NCI-H524 (cell line): ENCODE results near the gene RABGAP1L.
A peak's percentile ranks its signal among the peaks of the same experiment; 100 is the strongest.
"Not testable (repeated sequence)": the region's sequence is repeated elsewhere in the genome, so short reads cannot be mapped to it uniquely, and the experiment has no call there.

ENCODE experiments used
- DNase-seq, 2 experiments: peaks; one replicate each; lab custom pipeline; 2025; lab: John Stamatoyannopoulos, UW

RABGAP1L gene

GRCh38 chr1:174447866-174448530 is 288.7 kb downstream of the RABGAP1L start, which contains the start of gene GPR52:
GPR52 (plus strand) TSS chr1:174447964; CDS start chr1:174448112, 148 bp downstream.
- DNase-seq = no peak

GRCh38 chr1:174448531-174448883 is 289.2 kb downstream of the RABGAP1L start:
- DNase-seq = no peak

- no peak for DNase-seq
These were observed 289.7 kb downstream of the RABGAP1L start for GRCh38 chr1:174448974-174449373.

- no peak for DNase-seq
These were observed 292.1 kb downstream of the RABGAP1L start for GRCh38 chr1:174451408-174451807.

GRCh38 chr1:174465855-174466254 is 306.5 kb downstream of the RABGAP1L start:
- no peak for DNase-seq

- no peak for DNase-seq
These were observed 307.3 kb downstream of the RABGAP1L start for GRCh38 chr1:174466607-174467006.

- DNase-seq = no peak
These were observed 309.7 kb downstream of the RABGAP1L start for GRCh38 chr1:174469052-174469451.

- DNase-seq = no peak
These were observed 310.4 kb downstream of the RABGAP1L start for GRCh38 chr1:174469687-174470086.

- DNase-seq = no peak
These were observed 320.0 kb downstream of the RABGAP1L start for GRCh38 chr1:174479281-174479680.

- peak in 1 of 2 experiments; percentile 48 for DNase-seq
These were observed 321.0 kb downstream of the RABGAP1L start for GRCh38 chr1:174480324-174480723.

GRCh38 chr1:174491606-174492005 is 332.3 kb downstream of the RABGAP1L start:
- DNase-seq = peak; percentile 66 to 92

GRCh38 chr1:174497478-174497877 is 338.2 kb downstream of the RABGAP1L start:
- no peak for DNase-seq

GRCh38 chr1:174516755-174517154 is 357.4 kb downstream of the RABGAP1L start:
- DNase-seq = not testable (repeated sequence)

- DNase-seq = peak in 1 of 2 experiments; percentile 63
These were observed 360.5 kb downstream of the RABGAP1L start for GRCh38 chr1:174519844-174520243.

- no peak for DNase-seq
These were observed 372.4 kb downstream of the RABGAP1L start for GRCh38 chr1:174531751-174532150.

- no peak for DNase-seq
These were observed 375.5 kb downstream of the RABGAP1L start for GRCh38 chr1:174534789-174535188.

GRCh38 chr1:174535207-174535606 is 375.9 kb downstream of the RABGAP1L start:
- DNase-seq = no peak

GRCh38 chr1:174543421-174543820 is 384.1 kb downstream of the RABGAP1L start:
- DNase-seq = not testable (repeated sequence)

GRCh38 chr1:174550296-174550695 is 391.0 kb downstream of the RABGAP1L start:
- DNase-seq = no peak

GRCh38 chr1:174556392-174556791 is 397.1 kb downstream of the RABGAP1L start:
- DNase-seq = no peak

GRCh38 chr1:174568551-174568950 is 409.2 kb downstream of the RABGAP1L start:
- no peak for DNase-seq

GRCh38 chr1:174569240-174569639 is 409.9 kb downstream of the RABGAP1L start:
- no peak for DNase-seq

GRCh38 chr1:174572771-174573170 is 413.5 kb downstream of the RABGAP1L start:
- no peak for DNase-seq

- not testable (repeated sequence) for DNase-seq
These were observed 416.8 kb downstream of the RABGAP1L start for GRCh38 chr1:174576120-174576519.
